ENCODE results near the gene HOXA13. TPM values are rescaled to one million over a fixed set of nuclear protein-coding genes. Genes with fewer than 3 reads are reported as not detected.

HOXA13 gene
- total RNA-seq, 1 experiment from 2014 or later = not detected

- DNase-seq (ENCODE audit: low spot score) = no peak
- in situ Hi-C loops (cut with HindIII; ENCODE audit: low sequenced_read_pairs) = no loop called here
Observed at GRCh38 chr7:27197137-27198042, 2.5 kb downstream of the HOXA13 start.

GRCh38 chr7:27196287-27196767, 3.6 kb downstream of the HOXA13 start:
- in situ Hi-C loops (cut with HindIII; ENCODE audit: low sequenced_read_pairs) = no loop called here
- peak; percentile 62 for DNase-seq (ENCODE audit: low spot score)

- in situ Hi-C loops (cut with HindIII; ENCODE audit: low sequenced_read_pairs) = no loop called here
- DNase-seq (ENCODE audit: low spot score) = no peak
Observed at GRCh38 chr7:27194686-27195379, 5.1 kb downstream of the HOXA13 start.

- in situ Hi-C loops (cut with HindIII; ENCODE audit: low sequenced_read_pairs) = no loop called here
- no peak for DNase-seq (ENCODE audit: low spot score)
Observed at GRCh38 chr7:27194002-27194352, 5.9 kb downstream of the HOXA13 start.

GRCh38 chr7:27193335-27194001, 6.4 kb downstream of the HOXA13 start:
- in situ Hi-C loops (cut with HindIII; ENCODE audit: low sequenced_read_pairs) = no loop called here
- no peak for DNase-seq (ENCODE audit: low spot score)

GRCh38 chr7:27192546-27193334, 7.2 kb downstream of the HOXA13 start:
- in situ Hi-C loops (cut with HindIII; ENCODE audit: low sequenced_read_pairs) = no loop called here
- no peak for DNase-seq (ENCODE audit: low spot score)

- in situ Hi-C loops (cut with HindIII; ENCODE audit: low sequenced_read_pairs) = no loop called here
Observed at GRCh38 chr7:27191833-27192545, 7.9 kb downstream of the HOXA13 start.

GRCh38 chr7:27191161-27191731, 8.6 kb downstream of the HOXA13 start:
- no peak for DNase-seq (ENCODE audit: low spot score)
- in situ Hi-C loops (cut with HindIII; ENCODE audit: low sequenced_read_pairs) = no loop called here

More at GRCh38 chr7:27191833-27192545, 7.9 kb downstream of the HOXA13 start:
- DNase-seq (ENCODE audit: low spot score) = no peak

GRCh38 chr7:27189997-27190748, 9.7 kb downstream of the HOXA13 start:
- in situ Hi-C loops (cut with HindIII; ENCODE audit: low sequenced_read_pairs) = no loop called here
- DNase-seq (ENCODE audit: low spot score) = no peak

GRCh38 chr7:27189295-27189996, 10.4 kb downstream of the HOXA13 start:
- DNase-seq (ENCODE audit: low spot score) = no peak
- in situ Hi-C loops (cut with HindIII; ENCODE audit: low sequenced_read_pairs) = no loop called here

- in situ Hi-C loops (cut with HindIII; ENCODE audit: low sequenced_read_pairs) = no loop called here
- DNase-seq (ENCODE audit: low spot score) = no peak
Observed at GRCh38 chr7:27188386-27189294, 11.3 kb downstream of the HOXA13 start.

- DNase-seq (ENCODE audit: low spot score) = no peak
- in situ Hi-C loops (cut with HindIII; ENCODE audit: low sequenced_read_pairs) = no loop called here
Observed at GRCh38 chr7:27187475-27188385, 12.2 kb downstream of the HOXA13 start.

- DNase-seq (ENCODE audit: low spot score) = no peak
- in situ Hi-C loops (cut with HindIII; ENCODE audit: low sequenced_read_pairs) = no loop called here
Observed at GRCh38 chr7:27186668-27187474, 13.0 kb downstream of the HOXA13 start.

All from G401 (cell line).